Measurements from ENCODE around the gene CABP4.
A peak's percentile ranks its signal among the peaks of the same experiment; 100 is the strongest.

The CABP4 gene

DNA sequence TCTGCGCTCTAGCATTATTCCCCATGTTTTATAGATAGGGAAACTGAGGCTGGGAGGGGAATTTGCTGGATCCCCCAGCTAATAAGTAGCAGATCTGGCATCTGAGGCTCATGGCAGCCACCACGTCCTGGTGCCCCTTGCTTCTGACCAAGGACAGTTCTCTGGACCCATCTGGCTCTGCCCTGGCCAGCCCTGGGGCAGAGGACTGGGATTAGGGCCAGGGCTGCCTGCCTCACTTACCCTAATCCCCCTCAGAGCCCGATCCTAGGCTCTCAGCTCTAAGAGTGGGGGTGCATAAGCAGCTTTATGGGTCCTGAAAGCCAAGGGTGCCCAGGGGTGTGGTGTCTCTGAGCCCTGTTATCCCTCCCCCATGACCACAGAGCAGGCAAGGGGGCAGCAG is at the start of gene CABP4:
Gene CABP4 (plus strand): TSS at position 301 of the 400 bp plus-strand sequence. CDS start 70 bp downstream, at position 371.
- DNase-seq, result no peak

- DNase-seq, result no peak
Observed at GRCh38 chr11:67405688-67406339, 49.3 kb upstream of the CABP4 start.

DNA sequence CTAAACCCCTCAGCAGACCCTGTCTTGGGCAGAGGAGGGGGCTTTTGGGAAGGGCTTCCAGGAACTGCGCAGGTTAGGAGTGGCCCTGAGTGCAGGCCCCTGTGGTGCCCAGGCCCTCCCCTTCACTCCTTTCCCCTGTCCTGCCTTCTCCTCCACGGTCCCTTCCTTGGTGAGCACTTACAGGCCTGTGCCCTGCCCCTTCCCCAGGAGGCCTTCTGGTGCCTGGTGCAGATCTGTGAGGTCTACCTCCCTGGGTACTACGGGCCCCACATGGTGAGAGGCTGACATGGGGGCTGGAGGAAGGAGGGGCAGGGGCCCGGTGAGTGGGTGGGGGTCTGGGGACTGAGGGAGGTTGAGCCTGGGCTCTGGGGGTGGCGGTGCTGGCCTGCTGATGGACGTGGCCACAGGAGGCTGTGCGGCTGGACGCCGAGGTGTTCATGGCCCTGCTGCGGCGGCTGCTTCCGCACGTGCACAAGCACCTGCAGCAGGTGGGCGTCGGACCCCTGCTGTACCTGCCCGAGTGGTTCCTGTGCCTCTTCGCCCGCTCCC is 48.7 kb upstream of the CABP4 start:
- no peak for DNase-seq

DNA sequence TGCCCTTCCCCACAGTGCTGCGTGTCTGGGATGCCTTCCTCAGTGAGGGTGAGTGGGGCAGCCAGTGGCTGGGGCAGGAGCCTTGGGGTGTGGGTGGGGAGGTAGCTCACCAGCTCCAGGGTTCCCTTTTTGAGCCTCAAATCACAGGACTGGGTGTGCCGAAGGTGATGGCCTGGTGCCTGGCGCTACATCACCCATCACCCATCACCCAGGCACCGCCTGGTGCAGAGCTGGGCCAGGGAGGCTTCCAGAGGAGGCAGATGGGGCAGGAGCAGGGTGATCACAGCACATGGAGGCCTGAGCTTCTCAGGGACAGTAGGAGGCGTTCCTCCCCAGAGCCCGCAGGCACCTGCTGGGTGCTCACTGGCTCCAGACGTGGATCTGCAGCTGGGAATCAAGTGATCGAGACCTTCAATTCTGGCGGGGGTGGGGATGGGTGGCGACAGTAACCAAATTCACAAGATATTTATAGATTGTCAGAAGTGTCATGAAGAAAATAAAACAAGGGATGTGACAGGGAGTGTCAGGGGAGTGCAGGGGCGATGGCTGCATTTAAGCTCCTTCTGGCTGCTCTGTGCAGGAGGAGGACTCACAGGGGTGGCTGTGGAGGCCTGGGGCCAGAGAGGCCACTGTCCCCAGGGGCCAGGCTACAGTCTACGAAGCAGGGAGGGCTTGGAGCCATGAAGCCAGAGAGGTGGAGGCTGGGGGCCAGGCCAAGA is 48.0 kb upstream of the CABP4 start:
- DNase-seq, result peak; percentile 29

GRCh38 chr11:67407688-67408163 is 47.4 kb upstream of the CABP4 start:
- DNase-seq, result no peak

DNA sequence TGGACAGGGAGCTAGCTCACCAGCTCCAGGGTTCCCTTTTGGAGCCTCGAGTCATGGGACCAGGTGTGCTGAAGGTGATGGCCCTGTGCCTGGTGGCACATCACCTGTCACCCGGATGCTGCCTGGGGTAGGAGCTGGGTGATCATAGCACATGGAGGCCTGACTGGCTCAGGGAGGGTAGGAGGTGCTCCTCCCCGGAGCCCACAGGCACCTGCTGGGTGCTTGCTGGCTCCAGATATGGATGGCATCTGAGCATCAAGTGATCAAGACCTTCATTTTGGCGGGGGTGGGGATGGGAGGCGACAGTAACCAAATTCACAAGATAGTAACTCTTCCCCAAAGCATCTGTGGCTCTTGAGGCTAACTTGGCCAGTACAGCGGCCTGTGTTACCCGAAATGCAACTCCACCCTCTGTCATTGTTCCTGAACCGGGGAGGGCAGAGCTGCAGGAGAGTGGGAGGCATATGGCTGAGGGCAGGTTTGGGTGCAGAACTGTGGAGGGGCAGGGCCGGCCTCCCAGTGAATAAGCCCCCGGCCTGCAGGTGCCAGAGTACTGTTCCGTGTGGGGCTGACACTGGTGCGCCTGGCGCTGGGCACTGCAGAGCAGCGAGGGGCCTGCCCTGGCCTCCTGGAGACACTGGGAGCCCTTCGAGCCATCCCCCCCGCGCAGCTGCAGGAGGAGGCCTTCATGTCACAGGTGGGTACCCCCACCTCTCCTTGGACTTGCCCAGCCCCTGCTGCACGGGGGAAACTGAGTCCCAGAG is 46.5 kb upstream of the CABP4 start:
- no peak for DNase-seq

- no peak for DNase-seq
Observed at GRCh38 chr11:67409261-67409666, 45.9 kb upstream of the CABP4 start.

DNA sequence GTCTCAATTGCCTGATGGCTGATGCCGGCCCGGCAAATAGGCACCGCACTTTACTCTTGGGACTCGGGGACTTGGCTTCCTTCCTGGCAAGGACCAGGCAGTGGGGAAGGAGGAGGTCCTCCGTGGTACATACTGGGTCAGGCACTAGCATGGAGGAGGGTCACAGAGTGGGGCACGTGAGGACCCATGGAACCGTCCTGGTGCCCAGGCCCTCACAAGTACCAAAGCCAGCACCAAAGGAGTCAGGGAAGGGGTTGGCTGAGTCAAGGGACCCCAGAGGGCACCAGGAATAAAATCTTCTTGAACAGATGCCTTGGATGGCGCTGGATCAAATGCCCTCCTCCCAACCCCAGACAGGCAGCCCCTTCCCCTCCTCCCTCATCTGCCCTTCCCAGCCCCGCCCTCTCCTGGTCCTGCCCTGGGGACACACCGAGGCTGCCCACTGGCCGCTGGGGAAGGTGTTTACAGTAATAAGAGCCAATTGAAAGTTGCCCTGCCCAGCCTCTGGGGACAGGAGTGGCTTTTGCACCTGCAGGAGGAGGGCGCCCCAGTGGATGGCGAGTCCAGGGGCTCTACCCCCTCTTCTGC is 45.3 kb upstream of the CABP4 start:
- peak; percentile 58 for DNase-seq

DNA sequence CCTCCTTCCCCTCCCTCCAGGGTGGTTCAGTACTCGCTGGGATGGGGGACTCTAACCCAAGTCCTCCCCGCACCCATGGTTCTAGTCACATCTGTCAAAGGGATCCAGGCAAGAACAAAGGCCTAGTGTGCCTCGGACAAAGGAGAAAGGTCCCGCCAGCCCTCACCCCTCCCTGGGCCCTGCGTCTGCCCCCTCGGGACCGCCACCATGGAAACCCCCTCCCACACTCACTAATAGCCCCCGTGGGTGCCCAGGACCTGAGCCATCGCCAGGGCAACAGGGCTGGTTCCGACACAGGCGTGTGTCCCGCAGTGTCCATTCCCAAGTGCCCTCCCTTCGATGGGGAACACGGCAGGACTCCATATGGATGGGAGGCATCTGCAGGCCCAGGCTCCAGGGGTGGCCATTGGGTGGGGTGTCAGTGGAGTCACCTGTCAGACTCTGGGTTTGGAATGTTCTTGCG is 44.8 kb upstream of the CABP4 start:
- no peak for DNase-seq

GRCh38 chr11:67410984-67411784 is 44.0 kb upstream of the CABP4 start:
- no peak for DNase-seq

- no peak for DNase-seq
Observed at GRCh38 chr11:67411785-67412152, 43.4 kb upstream of the CABP4 start.

GRCh38 chr11:67412495-67413179 is 42.5 kb upstream of the CABP4 start:
- DNase-seq, result no peak

GRCh38 chr11:67413266-67413849 is 41.8 kb upstream of the CABP4 start:
- DNase-seq, result no peak

- no peak for DNase-seq
Observed at GRCh38 chr11:67415501-67416304, 39.5 kb upstream of the CABP4 start, which contains the start of gene CARNS1. Gene CARNS1, plus strand, starts transcription at chr11:67415678. Its CDS starts 522 bp downstream, at chr11:67416200.

GRCh38 chr11:67416416-67417335 is 38.5 kb upstream of the CABP4 start:
- no peak for DNase-seq

GRCh38 chr11:67417425-67417824 is 37.7 kb upstream of the CABP4 start:
- no peak for DNase-seq

DNA sequence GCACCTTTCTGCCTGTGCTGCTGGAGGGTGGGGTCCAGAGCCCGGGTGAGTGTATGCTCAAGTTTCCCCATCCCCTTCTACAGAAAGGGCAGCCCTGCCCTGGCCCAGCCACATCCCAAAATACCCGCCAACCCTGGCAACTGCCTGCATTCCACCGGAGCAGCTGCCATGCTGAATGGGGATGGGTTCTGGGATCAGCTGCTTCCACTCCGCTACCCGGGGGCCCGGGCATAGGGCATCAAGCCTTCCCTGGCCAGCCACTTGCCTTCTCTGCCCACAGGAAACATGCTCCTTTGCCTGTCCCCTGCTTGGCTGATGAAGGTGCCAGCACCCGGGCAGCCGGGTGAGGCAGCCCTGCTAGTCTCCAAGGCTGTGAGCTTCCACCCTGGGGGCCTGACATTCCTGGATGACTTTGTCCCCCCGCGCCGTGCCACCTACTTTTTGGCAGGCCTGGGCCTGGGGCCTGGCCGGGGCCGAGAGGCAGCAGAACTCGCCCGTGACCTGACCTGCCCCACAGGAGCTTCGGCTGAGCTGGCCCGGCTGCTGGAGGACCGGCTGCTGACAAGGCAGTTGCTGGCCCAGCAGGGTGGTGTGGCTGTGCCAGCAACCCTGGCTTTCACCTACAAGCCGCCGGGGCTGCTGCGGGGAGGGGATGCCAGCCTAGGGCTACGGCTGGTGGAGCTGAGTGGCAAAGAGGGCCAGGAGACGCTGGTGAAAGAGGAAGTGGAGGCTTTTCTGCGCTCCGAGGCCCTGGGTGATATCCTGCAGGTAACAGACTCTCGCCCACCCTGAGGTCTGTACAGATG is 36.5 kb upstream of the CABP4 start:
- no peak for DNase-seq
